Stimulated activated CD4-positive, alpha-beta T cell treated with anti-CD3 and anti-CD28 coated beads, Interleukin-1b, Interleukin-23, amount 100 ng/mL, for 1 hour (primary cell): ENCODE measurements around the gene HSBP1L1.
"Not testable (repeated sequence)": the region's sequence is repeated elsewhere in the genome, so short reads cannot be mapped to it uniquely, and the experiment has no call there.

Source experiments
- DNase-seq, 2 donors: peaks; one replicate each; pipeline ENCODE4 v3.0.0-alpha.2; 2020; ENCODE audit warnings: low read depth in 2 of 2

The HSBP1L1 gene

GRCh38 chr18:79945118-79946042 lies 19.1 kb upstream of the HSBP1L1 start:
- no peak for DNase-seq

GRCh38 chr18:79947054-79947755 lies 17.2 kb upstream of the HSBP1L1 start:
- no peak for DNase-seq

GRCh38 chr18:79947881-79948610 lies 16.4 kb upstream of the HSBP1L1 start:
- DNase-seq: no peak

GRCh38 chr18:79948719-79949411 lies 15.6 kb upstream of the HSBP1L1 start:
- no peak for DNase-seq

GRCh38 chr18:79949697-79950487 lies 14.6 kb upstream of the HSBP1L1 start:
- DNase-seq: no peak

- no peak for DNase-seq
Measured at GRCh38 chr18:79950515-79951341, 13.7 kb upstream of the HSBP1L1 start.

GRCh38 chr18:79951545-79952455 lies 12.6 kb upstream of the HSBP1L1 start, which contains the start of gene SLC66A2:
Gene SLC66A2, minus strand, starts transcription at chr18:79951653. Its CDS starts 727 bp downstream, at chr18:79950926.
- peak; percentile 86 to 96 for DNase-seq

GRCh38 chr18:79952456-79952995 lies 11.9 kb upstream of the HSBP1L1 start:
- no peak for DNase-seq

- DNase-seq: no peak
Measured at GRCh38 chr18:79952996-79953559, 11.4 kb upstream of the HSBP1L1 start.

- no peak for DNase-seq
Measured at GRCh38 chr18:79953971-79954651, 10.3 kb upstream of the HSBP1L1 start.

- no peak for DNase-seq
Measured at GRCh38 chr18:79954791-79955190, 9.7 kb upstream of the HSBP1L1 start.

- no peak for DNase-seq
Measured at GRCh38 chr18:79955302-79956075, 9.0 kb upstream of the HSBP1L1 start.

GRCh38 chr18:79956276-79956675 lies 8.2 kb upstream of the HSBP1L1 start:
- DNase-seq: no peak

- DNase-seq: no peak
Measured at GRCh38 chr18:79958981-79959380, 5.5 kb upstream of the HSBP1L1 start.

GRCh38 chr18:79960161-79960801 lies 4.2 kb upstream of the HSBP1L1 start:
- not testable (repeated sequence) for DNase-seq

GRCh38 chr18:79960921-79961526 lies 3.4 kb upstream of the HSBP1L1 start:
- no peak for DNase-seq
